ENCODE measurements around the gene TEKT2.

The TEKT2 gene

DNA sequence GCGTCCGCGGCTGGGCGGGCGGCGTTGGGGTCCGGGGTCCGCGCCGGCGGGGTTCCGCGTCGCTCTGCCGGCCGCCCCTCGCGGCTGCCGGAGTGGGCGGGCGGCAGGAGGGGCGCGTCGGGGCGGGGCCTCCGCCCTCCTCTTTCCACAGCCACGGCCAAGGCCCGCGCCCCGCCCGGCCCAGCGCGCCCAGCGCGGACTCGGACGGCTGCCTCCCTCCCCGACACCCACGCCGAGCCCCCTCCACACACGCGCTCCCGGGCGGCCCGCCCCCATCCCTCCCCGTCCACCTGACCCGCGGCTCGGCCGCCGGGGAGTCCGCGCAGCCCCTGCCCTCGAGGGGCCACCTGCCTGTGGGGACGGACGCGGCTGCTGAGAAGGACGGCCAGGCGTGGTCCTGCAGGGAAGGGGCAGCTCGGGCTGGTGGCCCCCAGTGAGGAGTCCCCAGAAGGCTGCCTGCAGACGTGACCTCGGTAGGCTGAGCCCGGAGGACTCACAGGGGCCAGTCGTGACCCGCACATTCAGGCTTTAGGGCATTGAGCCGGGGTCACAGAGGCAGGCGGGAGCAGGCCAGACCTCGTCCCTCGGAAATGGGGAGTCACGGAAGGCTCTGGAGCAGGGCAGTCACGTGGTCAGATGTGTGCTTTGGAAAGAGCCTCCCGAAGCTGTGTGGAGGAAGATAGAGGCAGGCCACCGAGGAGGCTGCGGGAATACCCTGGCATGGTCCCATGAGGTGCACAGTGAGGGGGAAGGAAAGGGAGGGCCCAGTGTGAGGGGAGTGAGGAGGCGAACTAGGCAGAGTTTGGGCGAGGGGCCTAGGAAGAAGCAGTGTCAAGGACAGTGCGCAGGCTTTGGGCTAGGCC, 41.5 kb downstream of the TEKT2 start, which contains the start of gene COL8A2:
COL8A2 (minus strand) TSS at position 94 of the 863 bp plus-strand sequence. CDS start 24,980 bp downstream, outside the sequence.
- TF ChIP-seq, protein P1, sequence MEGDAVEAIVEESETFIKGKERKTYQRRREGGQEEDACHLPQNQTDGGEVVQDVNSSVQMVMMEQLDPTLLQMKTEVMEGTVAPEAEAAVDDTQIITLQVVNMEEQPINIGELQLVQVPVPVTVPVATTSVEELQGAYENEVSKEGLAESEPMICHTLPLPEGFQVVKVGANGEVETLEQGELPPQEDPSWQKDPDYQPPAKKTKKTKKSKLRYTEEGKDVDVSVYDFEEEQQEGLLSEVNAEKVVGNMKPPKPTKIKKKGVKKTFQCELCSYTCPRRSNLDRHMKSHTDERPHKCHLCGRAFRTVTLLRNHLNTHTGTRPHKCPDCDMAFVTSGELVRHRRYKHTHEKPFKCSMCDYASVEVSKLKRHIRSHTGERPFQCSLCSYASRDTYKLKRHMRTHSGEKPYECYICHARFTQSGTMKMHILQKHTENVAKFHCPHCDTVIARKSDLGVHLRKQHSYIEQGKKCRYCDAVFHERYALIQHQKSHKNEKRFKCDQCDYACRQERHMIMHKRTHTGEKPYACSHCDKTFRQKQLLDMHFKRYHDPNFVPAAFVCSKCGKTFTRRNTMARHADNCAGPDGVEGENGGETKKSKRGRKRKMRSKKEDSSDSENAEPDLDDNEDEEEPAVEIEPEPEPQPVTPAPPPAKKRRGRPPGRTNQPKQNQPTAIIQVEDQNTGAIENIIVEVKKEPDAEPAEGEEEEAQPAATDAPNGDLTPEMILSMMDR (IDR thresholded peaks at IDR 0.05; ENCODE audit: low read depth, low read length, poor library complexity, severe bottlenecking) = no peak
- TF ChIP-seq EZH2phosphoT487 (IDR thresholded peaks at IDR 0.05; ENCODE audit: borderline replicate concordance, low read length) = 0 out of 2 replicates have a peak, but pooled peaks have one; percentile 51

DNA sequence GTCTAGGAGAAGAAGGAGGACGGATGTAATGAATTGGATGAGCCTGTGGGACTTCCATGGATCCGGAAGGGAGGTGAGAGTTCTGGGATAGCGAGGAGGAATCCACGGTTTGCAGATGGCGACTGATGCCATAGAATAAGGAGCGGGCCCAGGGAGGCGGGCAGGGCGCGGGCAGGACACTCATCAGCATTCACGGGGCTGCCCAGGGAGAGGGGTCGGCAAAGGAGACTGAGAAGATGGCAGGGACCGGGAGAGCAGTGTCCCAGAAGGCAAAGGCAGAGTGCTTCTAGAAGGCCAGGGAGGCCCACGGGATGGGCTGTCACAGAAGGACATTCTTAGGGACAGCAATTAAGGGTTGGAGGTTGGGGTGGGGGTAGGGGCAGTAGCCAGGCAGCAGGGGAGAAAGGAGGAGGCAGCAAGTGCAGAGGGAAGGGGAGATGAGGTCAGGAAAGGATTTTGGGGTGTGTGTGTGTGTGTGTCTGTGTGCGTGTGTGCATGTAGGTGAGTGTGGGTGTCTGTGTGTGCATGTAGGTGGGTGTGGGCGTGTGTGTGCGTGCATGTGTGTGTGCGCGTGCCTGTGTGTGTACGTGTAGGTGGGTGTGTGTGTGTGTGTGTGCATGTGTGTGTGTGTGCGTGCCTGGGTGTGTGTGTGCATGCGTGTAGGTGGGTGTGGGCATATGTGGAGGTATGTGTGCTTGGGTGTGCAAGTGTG, 42.3 kb downstream of the TEKT2 start:
- Histone ChIP-seq H4K20me1 (ENCODE audit: control insufficient read depth, insufficient read depth, low read depth, low read length) (no peaks in the 10 kb centered on the region), H3K9me2 (replicated peaks; ENCODE audit: control insufficient read depth, low read length) (no peaks in the 10 kb centered on the region), H3F3A (ENCODE audit: control insufficient read depth, insufficient read depth) (no peaks in the 10 kb centered on the region), H3K4me2 (ENCODE audit: low read length) (no peak overlapping the region), H3K36me3 (ENCODE audit: control insufficient read depth, low read length) (no peaks in the 10 kb centered on the region), H3K27ac (ENCODE audit: low read depth, low read length) (no peak overlapping the region), H3K79me2 (ENCODE audit: control insufficient read depth, low read length) (no peaks in the 10 kb centered on the region), H3K27me3 (ENCODE audit: control insufficient read depth, low read length) (peaks cover 32% of the 10 kb centered on the region), H3K4me1 (ENCODE audit: control insufficient read depth, low read length) (peaks cover 15% of the 10 kb centered on the region), H3K4me3 (ENCODE audit: low read length) (no peak overlapping the region), H3K9me3 (ENCODE audit: control insufficient read depth, insufficient read depth, low read length) (no peaks in the 10 kb centered on the region)
- TF ChIP-seq, protein P1 (IDR thresholded peaks at IDR 0.05; ENCODE audit: low read depth, low read length, poor library complexity, severe bottlenecking) = no peak
- no peak for TF ChIP-seq EZH2phosphoT487 (IDR thresholded peaks at IDR 0.05; ENCODE audit: borderline replicate concordance, low read length)

More for the DNA sequence above, 41.5 kb downstream of the TEKT2 start, which contains the start of gene COL8A2:
- no peaks in the 10 kb centered on the region for H4K20me1 ChIP-seq (ENCODE audit: control insufficient read depth, insufficient read depth, low read depth, low read length)
- H3K9me3 ChIP-seq (ENCODE audit: control insufficient read depth, insufficient read depth, low read length) = no peaks in the 10 kb centered on the region
- peaks cover 15% of the 10 kb centered on the region for H3K4me1 ChIP-seq (ENCODE audit: control insufficient read depth, low read length)
- no peaks in the 10 kb centered on the region for H3F3A ChIP-seq (ENCODE audit: control insufficient read depth, insufficient read depth)
- H3K4me2 ChIP-seq (ENCODE audit: low read length) = no peak within 1 kb of the TSS
- no peak within 1 kb of the TSS for H3K27ac ChIP-seq (ENCODE audit: low read depth, low read length)
- H3K4me3 ChIP-seq (ENCODE audit: low read length) = no peak within 1 kb of the TSS
- H3K27me3 ChIP-seq (ENCODE audit: control insufficient read depth, low read length) = peaks cover 32% of the 10 kb centered on the region
- no peaks in the 10 kb centered on the region for H3K79me2 ChIP-seq (ENCODE audit: control insufficient read depth, low read length)
- H3K36me3 ChIP-seq (ENCODE audit: control insufficient read depth, low read length) = no peaks in the 10 kb centered on the region
- H3K9me2 ChIP-seq (replicated peaks; ENCODE audit: control insufficient read depth, low read length) = no peaks in the 10 kb centered on the region

DNA sequence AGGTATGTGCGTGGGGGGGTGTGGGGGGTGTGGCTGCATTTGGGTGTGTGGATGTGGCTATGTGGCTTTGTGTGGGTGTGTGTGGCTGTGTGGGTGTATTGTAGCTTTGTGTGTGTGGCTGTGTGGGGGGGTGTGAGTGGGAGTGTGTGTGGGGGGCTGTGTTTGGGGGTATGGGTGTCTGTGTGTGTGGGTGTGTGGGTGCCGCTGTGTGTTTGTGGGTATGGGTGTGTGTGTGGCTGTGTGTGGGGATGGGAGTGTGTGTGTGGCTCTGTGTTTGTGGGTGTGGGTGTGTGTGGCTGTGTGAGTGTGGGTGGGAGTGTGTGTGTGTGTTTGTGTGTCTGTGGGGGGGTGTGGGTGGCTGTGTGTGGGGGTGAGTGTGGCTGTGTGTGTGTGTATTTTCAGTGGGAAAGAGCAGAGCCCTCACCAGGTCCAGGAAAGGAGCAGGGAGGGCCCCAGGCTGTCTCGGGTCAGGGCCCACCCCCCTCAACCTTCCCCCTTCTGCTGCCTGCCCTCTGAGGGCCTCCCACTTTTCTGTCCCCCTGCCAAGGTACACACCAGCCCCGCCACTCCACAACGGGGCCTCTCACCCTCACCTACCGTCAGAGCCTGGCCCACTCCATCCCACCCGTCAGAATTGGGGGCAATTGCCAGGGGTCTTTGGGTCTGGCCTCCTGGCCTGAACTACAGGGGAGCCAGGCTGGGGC, 43.1 kb downstream of the TEKT2 start:
- no peaks in the 10 kb centered on the region for H3K36me3 ChIP-seq (ENCODE audit: control insufficient read depth, low read length)
- TF ChIP-seq, protein P1 (IDR thresholded peaks at IDR 0.05; ENCODE audit: low read depth, low read length, poor library complexity, severe bottlenecking) = no peak
- peaks cover 15% of the 10 kb centered on the region for H3K4me1 ChIP-seq (ENCODE audit: control insufficient read depth, low read length)
- no peak overlapping the region for H3K27ac ChIP-seq (ENCODE audit: low read depth, low read length)
- no peak overlapping the region for H3K4me2 ChIP-seq (ENCODE audit: low read length)
- H3F3A ChIP-seq (ENCODE audit: control insufficient read depth, insufficient read depth) = no peaks in the 10 kb centered on the region
- no peaks in the 10 kb centered on the region for H4K20me1 ChIP-seq (ENCODE audit: control insufficient read depth, insufficient read depth, low read depth, low read length)
- H3K4me3 ChIP-seq (ENCODE audit: low read length) = no peak overlapping the region
- peaks cover 32% of the 10 kb centered on the region for H3K27me3 ChIP-seq (ENCODE audit: control insufficient read depth, low read length)
- H3K9me3 ChIP-seq (ENCODE audit: control insufficient read depth, insufficient read depth, low read length) = no peaks in the 10 kb centered on the region
- H3K79me2 ChIP-seq (ENCODE audit: control insufficient read depth, low read length) = no peaks in the 10 kb centered on the region
- H3K9me2 ChIP-seq (replicated peaks; ENCODE audit: control insufficient read depth, low read length) = no peaks in the 10 kb centered on the region
